ENCODE data around the gene MADCAM1. TPM values are rescaled to one million over a fixed set of nuclear protein-coding genes. Genes with fewer than 3 reads are reported as not detected.

MADCAM1 gene
- total RNA-seq, 2 donors from 2014 or later = 0.80 to 0.91 TPM

- WGBS = 45% methylated on average over 22 of the region's 22 CpGs
- Histone ChIP-seq H3K27me3 (replicated peaks; ENCODE audit: insufficient read depth) (peaks cover 10% of the 10 kb centered on the region), H3K27ac (no peak overlapping the region), H3K9me3 (no peaks in the 10 kb centered on the region), H3K4me3 (no peak overlapping the region), H3K36me3 (no peaks in the 10 kb centered on the region), H3K4me1 (replicated peaks) (no peaks in the 10 kb centered on the region)
- DNase-seq (ENCODE audit: low spot score) = no peak
- intact Hi-C loops (cut with DNase I) = no loop called here
- TF ChIP-seq POLR2AphosphoS5 (IDR thresholded peaks at IDR 0.05) = no peak
- no peak for TF ChIP-seq CTCF (IDR thresholded peaks at IDR 0.05)
- no peak for TF ChIP-seq POLR2A (IDR thresholded peaks at IDR 0.05)
Observed at GRCh38 chr19:494171-495080, 1.9 kb upstream of the MADCAM1 start.

DNA sequence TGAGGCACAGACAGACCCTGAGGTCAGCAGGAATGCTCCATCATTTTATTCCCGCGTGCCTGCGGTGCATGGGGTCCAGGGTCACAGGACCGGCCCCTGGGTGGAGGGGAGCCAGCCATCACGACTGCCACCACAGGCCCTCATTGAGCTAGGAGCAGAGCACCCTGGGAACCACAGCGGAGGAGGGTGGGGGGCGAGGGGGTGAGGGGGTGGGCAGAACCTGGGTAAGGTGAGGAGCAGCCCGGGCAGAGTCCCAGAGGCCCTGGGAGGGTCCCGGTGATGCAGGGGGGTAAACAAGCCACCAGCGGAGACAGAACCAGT lies 1.2 kb upstream of the MADCAM1 start:
- Histone ChIP-seq H3K4me1 (replicated peaks) (no peaks in the 10 kb centered on the region), H3K27me3 (replicated peaks; ENCODE audit: insufficient read depth) (peaks cover 10% of the 10 kb centered on the region), H3K36me3 (no peaks in the 10 kb centered on the region), H3K27ac (no peak overlapping the region), H3K9me3 (no peaks in the 10 kb centered on the region), H3K4me3 (no peak overlapping the region)
- intact Hi-C loops (cut with DNase I) = no loop called here
- WGBS = 44% methylated on average over 10 of the region's 10 CpGs
- TF ChIP-seq POLR2A (IDR thresholded peaks at IDR 0.05) (no peak), POLR2AphosphoS5 (IDR thresholded peaks at IDR 0.05) (no peak), CTCF (IDR thresholded peaks at IDR 0.05) (no peak)
- no peak for DNase-seq (ENCODE audit: low spot score)

GRCh38 chr19:495402-496111 lies 729 bp upstream of the MADCAM1 start:
- Histone ChIP-seq H3K9me3 (no peaks in the 10 kb centered on the region), H3K4me1 (replicated peaks) (no peaks in the 10 kb centered on the region), H3K27me3 (replicated peaks; ENCODE audit: insufficient read depth) (peaks cover 10% of the 10 kb centered on the region), H3K27ac (no peak overlapping the region), H3K36me3 (no peaks in the 10 kb centered on the region), H3K4me3 (no peak overlapping the region)
- TF ChIP-seq CTCF (IDR thresholded peaks at IDR 0.05) (peak in 3 of 4 experiments; percentile 21 to 60 (median 33)), POLR2A (IDR thresholded peaks at IDR 0.05) (no peak)
- WGBS = 12% methylated on average over 32 of the region's 32 CpGs
- DNase-seq (ENCODE audit: low spot score) = no peak
- intact Hi-C loops (cut with DNase I) = no loop called here

DNA sequence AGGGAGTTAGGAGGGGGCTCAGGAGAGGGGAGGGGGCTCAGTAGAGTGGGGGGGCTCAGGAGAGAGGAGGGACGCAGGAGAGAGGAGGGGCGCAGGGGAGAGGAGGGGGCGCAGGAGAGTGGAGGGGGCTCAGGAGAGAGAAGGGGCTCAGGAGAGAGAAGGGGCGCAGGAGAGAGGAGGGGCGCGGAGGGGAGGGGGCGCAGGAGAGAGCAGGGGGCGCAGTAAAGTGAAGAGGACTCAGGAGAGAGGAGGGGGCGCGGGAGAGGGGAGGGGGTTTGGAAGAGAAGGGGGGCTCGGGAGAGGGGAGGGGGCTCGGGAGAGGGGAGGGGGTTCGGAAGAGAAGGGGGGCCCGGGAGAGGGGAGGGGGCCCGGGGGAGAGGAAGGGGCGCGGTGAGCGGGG lies 700 bp downstream of the MADCAM1 start:
- 3% methylated on average over 13 of the region's 18 CpGs for WGBS
- Histone ChIP-seq H3K27me3 (replicated peaks; ENCODE audit: insufficient read depth) (peaks cover 10% of the 10 kb centered on the region), H3K4me1 (replicated peaks) (no peaks in the 10 kb centered on the region)

More for the DNA sequence above, 700 bp downstream of the MADCAM1 start:
- intact Hi-C loops (cut with DNase I) = no loop called here
- Histone ChIP-seq H3K4me3 (no peak overlapping the region), H3K36me3 (no peaks in the 10 kb centered on the region), H3K9me3 (no peaks in the 10 kb centered on the region), H3K27ac (no peak overlapping the region)
- no peak for DNase-seq (ENCODE audit: low spot score)
- TF ChIP-seq POLR2A (IDR thresholded peaks at IDR 0.05) (no peak), POLR2AphosphoS5 (IDR thresholded peaks at IDR 0.05) (no peak), CTCF (IDR thresholded peaks at IDR 0.05) (no peak)
